ENCODE results near the gene TLCD3B. TPM values are rescaled to one million over a fixed set of nuclear protein-coding genes. Genes with fewer than 3 reads are reported as not detected.
A peak's percentile ranks its signal among the peaks of the same experiment; 100 is the strongest.

Gene TLCD3B
- total and polyA plus RNA-seq, 4 experiments from 2014 or later = not detected

DNA sequence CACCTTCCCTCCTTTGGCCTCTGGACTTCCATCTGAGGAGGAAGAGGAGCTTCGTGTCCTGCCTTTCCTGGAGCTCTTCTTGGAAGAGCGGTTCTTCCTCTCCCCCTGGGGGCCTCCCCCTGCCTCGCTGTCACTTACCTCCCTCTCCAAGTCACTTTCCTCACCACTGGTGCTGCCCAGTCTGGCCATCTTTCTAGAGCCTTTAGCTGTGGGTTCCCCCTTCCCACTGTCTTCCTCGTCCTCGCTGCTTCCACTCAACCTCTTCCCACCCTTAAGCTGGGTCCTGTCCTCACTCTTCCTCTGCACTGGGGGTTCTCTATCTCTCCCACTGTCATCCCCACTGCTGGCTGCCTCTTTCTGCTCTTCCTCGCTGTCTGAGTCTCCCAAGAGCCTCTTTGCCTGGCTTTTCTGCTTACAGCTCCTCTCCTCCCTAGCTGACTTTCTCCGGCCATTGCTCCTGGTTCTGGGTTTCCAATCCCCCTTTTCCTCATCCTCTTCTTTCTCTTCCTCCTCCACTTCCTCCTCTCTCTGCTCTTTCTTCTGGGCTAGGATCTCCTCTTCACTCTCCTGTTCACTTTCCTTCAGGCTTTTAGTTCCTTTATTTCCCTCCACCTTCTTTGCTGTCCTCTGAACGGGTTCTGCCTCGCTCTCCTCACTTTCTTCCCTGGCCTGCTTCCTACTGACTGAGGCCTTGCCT lies 37.0 kb downstream of the TLCD3B start:
- ChIA-PET POLR2A (ENCODE audit: partially characterized antibody) (interaction anchor here (1.4 to 3.9 kb wide), 5 partner anchors 20 to 294 kb away, joined by 8 to 27 read pairs (median 14); partner anchors contain the start of genes ALDOA, KCTD13, TAOK2 and TMEM219), CTCF (ENCODE audit: partially characterized antibody) (interaction anchor here (1.0 to 1.3 kb wide), 3 partner anchors 9 to 292 kb away, joined by 3 to 4 read pairs (median 3); no protein-coding TSS in a partner anchor)
- Histone ChIP-seq H3K9me3 (ENCODE audit: control insufficient read depth in 1 of 2, low read length in 2 of 2) (no peaks in the 10 kb centered on the region), H3K4me1 (ENCODE audit: insufficient read depth, low read length) (peaks cover 23% of the 10 kb centered on the region), H3K27ac (ENCODE audit: low read depth, low read length) (peak overlapping the region; percentile 98), H3K27me3 (ENCODE audit: insufficient read depth, low read length) (no peaks in the 10 kb centered on the region), H3K36me3 (ENCODE audit: insufficient read depth, low read length) (peaks cover 29% of the 10 kb centered on the region), H3K4me3 (ENCODE audit: low read length in 2 of 2) (peak overlapping the region in 1 of 2 donors; percentile 72)
- peaks cover 0 to 2% (median 0%) of the 10 kb centered on the region in 8 donors for H3K9me3 Mint-ChIP-seq
- H3K4me1 Mint-ChIP-seq = peaks cover 14 to 36% (median 27%) of the 10 kb centered on the region in 4 donors
- no peak for DNase-seq
- H3K27ac Mint-ChIP-seq = peak overlapping the region; percentile 23 to 99 (median 97)
- H3K27me3 Mint-ChIP-seq = no peaks in the 10 kb centered on the region
- intact Hi-C loops (cut with micrococcal nuclease) = loop anchor here (10.0 kb wide), 1 partner anchor 179 kb away; the partner anchor contains the start of genes PAGR1 and PRRT2
- peaks cover 29 to 59% of the 10 kb centered on the region in 2 donors for H3K36me3 Mint-ChIP-seq
- H3K4me3 Mint-ChIP-seq = peak overlapping the region; percentile 36 to 98 (median 70)

GRCh38 chr16:29993191-29993902 lies 37.7 kb downstream of the TLCD3B start:
- ChIA-PET CTCF (ENCODE audit: partially characterized antibody) (interaction anchor here (1.0 to 1.3 kb wide), 2 partner anchors 8 to 32 kb away, joined by 3 to 4 read pairs; no protein-coding TSS in a partner anchor), POLR2A (ENCODE audit: partially characterized antibody) (interaction anchor here (2.1 to 3.9 kb wide), 3 partner anchors 19 to 73 kb away, joined by 12 to 24 read pairs (median 14); partner anchors contain the start of genes ALDOA, KCTD13 and TAOK2)
- intact Hi-C loops (cut with micrococcal nuclease) = loop anchor here (10.0 kb wide), 1 partner anchor 179 kb away; the partner anchor contains the start of genes PAGR1 and PRRT2
- Histone ChIP-seq H3K4me3 (ENCODE audit: low read length in 2 of 2) (no peak overlapping the region), H3K27ac (ENCODE audit: low read depth, low read length) (no peak overlapping the region), H3K36me3 (ENCODE audit: insufficient read depth, low read length) (peaks cover 27% of the 10 kb centered on the region), H3K4me1 (ENCODE audit: insufficient read depth, low read length) (peaks cover 23% of the 10 kb centered on the region), H3K9me3 (ENCODE audit: control insufficient read depth in 1 of 2, low read length in 2 of 2) (no peaks in the 10 kb centered on the region), H3K27me3 (ENCODE audit: insufficient read depth, low read length) (no peaks in the 10 kb centered on the region)
- peaks cover 31 to 61% of the 10 kb centered on the region in 2 donors for H3K36me3 Mint-ChIP-seq
- peaks cover 0 to 2% (median 0%) of the 10 kb centered on the region in 8 donors for H3K9me3 Mint-ChIP-seq
- no peaks in the 10 kb centered on the region for H3K27me3 Mint-ChIP-seq
- H3K4me1 Mint-ChIP-seq = peaks cover 13 to 35% (median 25%) of the 10 kb centered on the region in 4 donors
- DNase-seq = no peak
- H3K27ac Mint-ChIP-seq = peak overlapping the region in 2 of 7 donors; percentile 41 to 99
- H3K4me3 Mint-ChIP-seq = peak overlapping the region in 2 of 8 donors; percentile 12 to 63

DNA sequence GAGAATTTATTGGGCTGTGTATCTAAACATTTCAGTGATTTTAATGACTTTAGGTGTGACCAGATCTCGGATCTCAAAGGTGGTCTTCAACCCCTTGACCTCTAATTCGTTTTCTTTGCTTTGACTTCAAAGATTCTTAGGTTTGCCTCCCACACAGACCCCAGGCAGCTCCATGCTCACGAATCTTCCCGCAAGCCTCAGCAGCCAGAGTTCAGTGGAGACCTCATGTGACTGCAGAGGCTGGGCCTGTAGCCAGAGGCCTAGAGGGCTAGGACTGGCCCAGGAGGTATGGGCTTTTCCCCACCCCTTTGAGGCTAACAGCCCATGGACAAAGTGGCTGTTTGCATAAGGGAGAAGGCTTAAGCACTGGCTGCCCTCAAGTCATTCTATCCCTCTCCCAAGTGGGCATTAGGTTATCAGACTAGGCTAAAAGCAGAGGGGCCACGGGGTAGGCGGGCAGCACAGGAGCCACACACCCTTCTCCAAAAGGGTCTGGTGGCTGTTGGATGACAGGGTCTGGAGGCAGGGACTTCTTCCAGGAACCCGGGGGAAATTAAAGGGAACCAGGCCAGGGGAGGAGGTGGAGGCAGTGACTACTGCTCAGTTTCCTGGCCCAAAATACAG lies 38.6 kb downstream of the TLCD3B start:
- peaks cover 0 to 2% (median 0%) of the 10 kb centered on the region in 8 donors for H3K9me3 Mint-ChIP-seq
- H3K27me3 Mint-ChIP-seq = no peaks in the 10 kb centered on the region
- no peaks in the 10 kb centered on the region for H3K27me3 ChIP-seq (ENCODE audit: insufficient read depth, low read length)
- intact Hi-C loops (cut with micrococcal nuclease) = loop anchor here (10.0 kb wide), 1 partner anchor 178 kb away; the partner anchor contains the start of genes PAGR1 and PRRT2
- POLR2A ChIA-PET (ENCODE audit: partially characterized antibody) = interaction anchor here (2.1 kb wide), 1 partner anchor 18 kb away, joined by 14 read pairs; the partner anchor contains the start of gene TAOK2
- peaks cover 11 to 34% (median 21%) of the 10 kb centered on the region in 4 donors for H3K4me1 Mint-ChIP-seq
- H3K4me1 ChIP-seq (ENCODE audit: insufficient read depth, low read length) = peaks cover 23% of the 10 kb centered on the region
- peak overlapping the region in 4 of 7 donors; percentile 22 to 74 (median 42) for H3K27ac Mint-ChIP-seq
- peaks cover 35 to 64% of the 10 kb centered on the region in 2 donors for H3K36me3 Mint-ChIP-seq
- no peak for DNase-seq
- H3K27ac ChIP-seq (ENCODE audit: low read depth, low read length) = no peak overlapping the region
- CTCF ChIA-PET (ENCODE audit: partially characterized antibody) = no interaction called here
- peak overlapping the region in 3 of 8 donors; percentile 21 to 64 (median 64) for H3K4me3 Mint-ChIP-seq
- H3K9me3 ChIP-seq (ENCODE audit: control insufficient read depth in 1 of 2, low read length in 2 of 2) = no peaks in the 10 kb centered on the region
- H3K36me3 ChIP-seq (ENCODE audit: insufficient read depth, low read length) = peaks cover 26% of the 10 kb centered on the region
- no peak overlapping the region for H3K4me3 ChIP-seq (ENCODE audit: low read length in 2 of 2)

- H3K4me3 ChIP-seq (ENCODE audit: low read length in 2 of 2) = no peak overlapping the region
- peaks cover 30% of the 10 kb centered on the region for H3K36me3 ChIP-seq (ENCODE audit: insufficient read depth, low read length)
- no peak for DNase-seq
- Mint-ChIP-seq H3K27ac (no peak overlapping the region), H3K9me3 (peaks cover 0 to 2% (median 0%) of the 10 kb centered on the region in 8 donors), H3K4me1 (peaks cover 6 to 27% (median 15%) of the 10 kb centered on the region in 4 donors), H3K4me3 (no peak overlapping the region), H3K27me3 (no peaks in the 10 kb centered on the region), H3K36me3 (peaks cover 36 to 62% of the 10 kb centered on the region in 2 donors)
- H3K4me1 ChIP-seq (ENCODE audit: insufficient read depth, low read length) = peaks cover 15% of the 10 kb centered on the region
- no peak overlapping the region for H3K27ac ChIP-seq (ENCODE audit: low read depth, low read length)
- H3K9me3 ChIP-seq (ENCODE audit: control insufficient read depth in 1 of 2, low read length in 2 of 2) = no peaks in the 10 kb centered on the region
- H3K27me3 ChIP-seq (ENCODE audit: insufficient read depth, low read length) = no peaks in the 10 kb centered on the region
- intact Hi-C loops (cut with micrococcal nuclease) = loop anchor here (10.0 kb wide), 1 partner anchor 177 kb away; the partner anchor contains the start of genes PAGR1 and PRRT2
- CTCF ChIA-PET (ENCODE audit: partially characterized antibody) = no interaction called here
- POLR2A ChIA-PET (ENCODE audit: partially characterized antibody) = no interaction called here
Observed at GRCh38 chr16:29991571-29991904, 39.5 kb downstream of the TLCD3B start.

DNA sequence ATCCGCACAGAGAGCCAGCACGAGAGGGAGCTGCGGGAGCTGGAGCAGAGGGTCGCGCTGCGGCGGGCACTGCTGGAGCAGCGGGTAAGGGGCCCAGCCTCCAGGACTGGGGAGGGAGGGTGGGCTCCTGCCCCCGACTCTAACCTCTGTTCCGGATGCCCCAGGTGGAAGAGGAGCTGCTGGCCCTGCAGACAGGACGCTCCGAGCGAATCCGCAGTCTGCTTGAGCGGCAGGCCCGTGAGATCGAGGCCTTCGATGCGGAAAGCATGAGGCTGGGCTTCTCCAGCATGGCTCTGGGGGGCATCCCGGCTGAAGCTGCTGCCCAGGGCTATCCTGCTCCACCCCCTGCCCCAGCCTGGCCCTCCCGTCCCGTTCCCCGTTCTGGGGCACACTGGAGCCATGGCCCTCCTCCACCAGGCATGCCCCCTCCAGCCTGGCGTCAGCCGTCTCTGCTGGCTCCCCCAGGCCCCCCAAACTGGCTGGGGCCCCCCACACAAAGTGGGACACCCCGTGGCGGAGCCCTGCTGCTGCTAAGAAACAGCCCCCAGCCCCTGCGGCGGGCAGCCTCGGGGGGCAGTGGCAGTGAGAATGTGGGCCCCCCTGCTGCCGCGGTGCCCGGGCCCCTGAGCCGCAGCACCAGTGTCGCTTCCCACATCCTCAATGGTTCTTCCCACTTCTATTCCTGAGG lies 40.0 kb downstream of the TLCD3B start:
- Mint-ChIP-seq H3K36me3 (peaks cover 38 to 61% of the 10 kb centered on the region in 2 donors), H3K9me3 (peaks cover 0 to 2% (median 0%) of the 10 kb centered on the region in 8 donors), H3K4me3 (peak overlapping the region in 1 of 8 donors; percentile 39), H3K4me1 (peaks cover 6 to 22% (median 12%) of the 10 kb centered on the region in 4 donors), H3K27me3 (no peaks in the 10 kb centered on the region), H3K27ac (peak overlapping the region in 1 of 7 donors; percentile 60)
- H3K4me3 ChIP-seq (ENCODE audit: low read length in 2 of 2) = no peak overlapping the region
- H3K4me1 ChIP-seq (ENCODE audit: insufficient read depth, low read length) = peaks cover 14% of the 10 kb centered on the region
- no peaks in the 10 kb centered on the region for H3K27me3 ChIP-seq (ENCODE audit: insufficient read depth, low read length)
- H3K9me3 ChIP-seq (ENCODE audit: control insufficient read depth in 1 of 2, low read length in 2 of 2) = no peaks in the 10 kb centered on the region
- ChIA-PET POLR2A (ENCODE audit: partially characterized antibody) (no interaction called here), CTCF (ENCODE audit: partially characterized antibody) (no interaction called here)
- DNase-seq = no peak
- peaks cover 35% of the 10 kb centered on the region for H3K36me3 ChIP-seq (ENCODE audit: insufficient read depth, low read length)
- H3K27ac ChIP-seq (ENCODE audit: low read depth, low read length) = no peak overlapping the region
- intact Hi-C loops (cut with micrococcal nuclease) = loop anchor here (10.0 kb wide), 1 partner anchor 176 kb away; the partner anchor contains the start of genes PAGR1 and PRRT2

DNA sequence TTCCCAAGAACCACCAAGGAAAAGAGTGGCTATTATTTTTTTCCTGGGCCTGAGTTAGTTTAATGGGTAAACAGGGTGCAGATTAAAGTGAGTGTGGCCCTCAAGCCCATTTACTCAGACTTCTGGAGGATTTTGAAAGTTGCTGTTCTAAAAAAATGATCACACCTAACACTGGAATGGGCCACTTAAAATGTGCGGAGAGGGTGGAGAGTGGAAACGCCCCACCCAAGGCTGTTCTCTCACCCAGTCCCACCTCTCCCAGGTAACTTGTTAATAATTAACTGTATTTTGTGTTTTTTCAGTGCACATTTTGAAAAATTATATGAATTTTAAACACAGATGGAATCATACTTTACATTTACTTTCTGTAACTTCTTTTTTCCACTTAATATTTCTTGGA lies 41.0 kb downstream of the TLCD3B start:
- Mint-ChIP-seq H3K36me3 (peaks cover 43 to 59% of the 10 kb centered on the region in 2 donors), H3K4me3 (no peak overlapping the region), H3K27ac (no peak overlapping the region), H3K9me3 (peaks cover 0 to 2% (median 0%) of the 10 kb centered on the region in 8 donors), H3K27me3 (no peaks in the 10 kb centered on the region), H3K4me1 (peaks cover 6 to 14% (median 10%) of the 10 kb centered on the region in 4 donors)
- Histone ChIP-seq H3K27ac (ENCODE audit: low read depth, low read length) (no peak overlapping the region), H3K4me1 (ENCODE audit: insufficient read depth, low read length) (peaks cover 13% of the 10 kb centered on the region), H3K36me3 (ENCODE audit: insufficient read depth, low read length) (peaks cover 45% of the 10 kb centered on the region), H3K9me3 (ENCODE audit: control insufficient read depth in 1 of 2, low read length in 2 of 2) (no peaks in the 10 kb centered on the region), H3K4me3 (ENCODE audit: low read length in 2 of 2) (no peak overlapping the region), H3K27me3 (ENCODE audit: insufficient read depth, low read length) (no peaks in the 10 kb centered on the region)
- intact Hi-C loops (cut with micrococcal nuclease) = loop anchor here (10.0 kb wide), 1 partner anchor 175 kb away; the partner anchor contains the start of genes PAGR1 and PRRT2
- ChIA-PET POLR2A (ENCODE audit: partially characterized antibody) (interaction anchor here (1.2 to 2.8 kb wide), 2 partner anchors 17 to 63 kb away, joined by 4 to 10 read pairs; partner anchors contain the start of genes KCTD13 and TAOK2), CTCF (ENCODE audit: partially characterized antibody) (interaction anchor here (1.1 kb wide), 1 partner anchor 298 kb away, joined by 3 read pairs; no protein-coding TSS in a partner anchor)
- DNase-seq = no peak
